ENCODE results near the gene LACRT. TPM values are rescaled to one million over a fixed set of nuclear protein-coding genes. Genes with fewer than 3 reads are reported as not detected.
A peak's percentile ranks its signal among the peaks of the same experiment; 100 is the strongest.
"Not testable (repeated sequence)": the region's sequence is repeated elsewhere in the genome, so short reads cannot be mapped to it uniquely, and the experiment has no call there.

Gene LACRT, protein sequence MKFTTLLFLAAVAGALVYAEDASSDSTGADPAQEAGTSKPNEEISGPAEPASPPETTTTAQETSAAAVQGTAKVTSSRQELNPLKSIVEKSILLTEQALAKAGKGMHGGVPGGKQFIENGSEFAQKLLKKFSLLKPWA
- not detected for polyA plus RNA-seq (ENCODE audit: low read depth in 6 of 6)

- DNase-seq (no peak), ATAC-seq (ENCODE audit: low read depth in 2 of 2) (no peak)
- H3K27me3 Mint-ChIP-seq, result peaks cover 22 to 44% (median 33%) of the 10 kb centered on the region in 3 donors
- H3K4me1 Mint-ChIP-seq, result peaks cover 0 to 1% (median 0%) of the 10 kb centered on the region in 3 donors
- no peak within 1 kb of the TSS for H3K27ac Mint-ChIP-seq
- no peak within 1 kb of the TSS for H3K4me3 Mint-ChIP-seq
- H3K36me3 Mint-ChIP-seq, result no peaks in the 10 kb centered on the region
- H3K9me3 Mint-ChIP-seq, result peaks cover 0 to 5% (median 2%) of the 10 kb centered on the region in 7 donors
These were observed at the start of gene LACRT for GRCh38 chr12:54634795-54635194. Gene LACRT (minus strand): TSS chr12:54634895. CDS start chr12:54634841, 54 bp downstream.

GRCh38 chr12:54683398-54683797, 48.7 kb upstream of the LACRT start:
- peaks cover 0 to 16% of the 10 kb centered on the region in 2 donors for H3K36me3 Mint-ChIP-seq
- peaks cover 71 to 88% (median 80%) of the 10 kb centered on the region in 3 donors for H3K27me3 Mint-ChIP-seq
- H3K27ac Mint-ChIP-seq, result no peak overlapping the region
- no peak for ATAC-seq (ENCODE audit: low read depth in 2 of 2)
- no peaks in the 10 kb centered on the region for H3K4me1 Mint-ChIP-seq
- H3K9me3 Mint-ChIP-seq, result peaks cover 0 to 16% (median 6%) of the 10 kb centered on the region in 7 donors
- DNase-seq, result no peak
- no peak overlapping the region for H3K4me3 Mint-ChIP-seq

DNA sequence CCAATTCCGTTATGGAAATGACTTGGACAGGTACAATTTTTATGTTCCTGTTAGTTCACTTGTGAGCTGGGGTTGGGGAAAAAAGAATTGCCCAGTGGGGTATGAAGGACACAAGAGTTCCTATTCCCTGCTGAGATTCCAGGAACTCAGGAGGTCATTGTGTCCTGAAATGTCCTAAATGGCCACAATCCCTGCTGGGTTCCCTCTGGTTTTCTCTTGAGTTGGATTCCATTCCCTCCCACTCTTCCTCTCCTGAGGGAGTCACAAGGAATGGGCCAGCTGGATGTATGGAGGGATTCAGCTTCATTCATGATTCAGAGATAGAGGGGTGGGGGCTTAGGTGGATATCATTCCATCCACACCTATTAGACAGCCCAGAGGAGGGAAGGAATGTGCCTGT, 48.0 kb upstream of the LACRT start:
- H3K4me3 Mint-ChIP-seq, result no peak overlapping the region
- ATAC-seq (ENCODE audit: low read depth in 2 of 2) (no peak), DNase-seq (no peak)
- no peaks in the 10 kb centered on the region for H3K4me1 Mint-ChIP-seq
- H3K27me3 Mint-ChIP-seq, result peaks cover 72 to 88% (median 81%) of the 10 kb centered on the region in 3 donors
- no peak overlapping the region for H3K27ac Mint-ChIP-seq
- H3K36me3 Mint-ChIP-seq, result peaks cover 0 to 14% of the 10 kb centered on the region in 2 donors
- H3K9me3 Mint-ChIP-seq, result peaks cover 0 to 16% (median 5%) of the 10 kb centered on the region in 7 donors

DNA sequence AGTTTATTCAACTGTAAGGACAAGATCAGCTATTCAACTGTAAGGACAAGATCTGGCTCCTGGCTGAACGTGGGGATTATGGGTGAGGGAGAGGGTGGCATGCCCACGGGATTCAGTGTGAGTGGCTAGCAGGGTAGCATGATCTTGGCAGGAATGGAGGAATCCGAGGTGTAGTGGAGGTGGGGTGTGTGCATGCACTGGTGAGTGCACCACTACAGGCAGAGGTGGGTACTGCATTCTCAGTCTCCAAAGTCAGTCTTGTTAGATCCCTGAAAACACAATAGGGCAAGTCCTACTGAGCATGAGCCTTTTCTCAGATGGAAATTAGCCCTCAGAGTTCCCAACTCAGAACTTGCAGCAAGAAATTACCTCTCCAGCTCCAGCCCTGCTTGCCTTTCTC, 45.7 kb upstream of the LACRT start:
- H3K27me3 Mint-ChIP-seq, result peaks cover 67 to 79% (median 71%) of the 10 kb centered on the region in 3 donors
- H3K36me3 Mint-ChIP-seq, result no peaks in the 10 kb centered on the region
- H3K4me3 Mint-ChIP-seq, result no peak overlapping the region
- no peaks in the 10 kb centered on the region for H3K4me1 Mint-ChIP-seq
- no peak overlapping the region for H3K27ac Mint-ChIP-seq
- ATAC-seq (ENCODE audit: low read depth in 2 of 2), result peak in 1 of 2 donors; percentile 39
- no peak for DNase-seq
- no peaks in the 10 kb centered on the region for H3K9me3 Mint-ChIP-seq

DNA sequence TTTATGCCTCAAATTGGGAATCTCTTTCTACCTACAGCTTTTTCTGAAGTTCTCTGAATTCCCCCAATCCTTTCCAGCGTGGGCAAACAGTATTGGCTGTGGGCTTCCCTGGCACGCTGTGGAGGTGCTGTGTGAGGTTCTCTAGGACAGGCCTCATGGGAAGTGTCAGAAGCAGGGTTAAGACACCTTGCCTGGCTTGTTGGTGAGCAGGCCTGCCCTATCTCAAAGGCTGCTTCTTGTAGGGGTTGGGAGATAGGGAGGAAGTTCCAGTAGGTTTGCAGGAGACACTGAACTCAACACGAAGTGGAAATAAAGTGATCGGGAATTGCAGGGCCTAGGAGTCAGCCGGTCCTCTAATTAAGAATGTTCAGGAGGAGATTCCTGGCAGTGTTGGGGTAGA, 43.4 kb upstream of the LACRT start:
- Mint-ChIP-seq H3K27ac (no peak overlapping the region), H3K27me3 (peaks cover 46 to 57% (median 49%) of the 10 kb centered on the region in 3 donors)

DNA sequence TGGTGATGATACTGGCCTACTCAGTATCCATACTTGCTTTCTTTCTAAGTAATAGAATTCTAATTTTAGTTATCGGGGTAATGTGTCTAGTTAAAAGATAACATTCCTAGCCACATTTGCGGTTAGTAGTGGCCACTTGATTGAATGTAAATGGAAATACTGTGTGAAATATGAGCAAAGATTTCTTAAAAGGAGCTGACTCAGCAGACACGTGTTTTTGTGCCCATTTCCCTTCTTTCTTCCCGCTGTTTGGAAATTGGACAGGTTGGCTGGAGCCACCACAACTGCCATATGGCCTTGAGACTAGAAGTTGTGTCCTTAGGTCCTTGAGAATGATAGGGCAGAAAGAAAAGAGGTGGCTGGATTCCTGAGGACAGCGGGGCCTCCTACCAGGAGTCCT, 33.2 kb upstream of the LACRT start:
- Mint-ChIP-seq H3K9me3 (peaks cover 0 to 4% (median 0%) of the 10 kb centered on the region in 7 donors), H3K27me3 (peaks cover 12 to 24% (median 17%) of the 10 kb centered on the region in 3 donors), H3K4me3 (no peak overlapping the region), H3K27ac (peak overlapping the region in 1 of 6 donors; percentile 2), H3K36me3 (no peaks in the 10 kb centered on the region), H3K4me1 (no peaks in the 10 kb centered on the region)
- ATAC-seq (ENCODE audit: low read depth in 2 of 2) (no peak), DNase-seq (no peak)

More for the DNA sequence above, 43.4 kb upstream of the LACRT start:
- H3K36me3 Mint-ChIP-seq, result no peaks in the 10 kb centered on the region
- H3K4me1 Mint-ChIP-seq, result no peaks in the 10 kb centered on the region
- no peak overlapping the region for H3K4me3 Mint-ChIP-seq
- no peak for DNase-seq
- no peaks in the 10 kb centered on the region for H3K9me3 Mint-ChIP-seq
- no peak for ATAC-seq (ENCODE audit: low read depth in 2 of 2)

DNA sequence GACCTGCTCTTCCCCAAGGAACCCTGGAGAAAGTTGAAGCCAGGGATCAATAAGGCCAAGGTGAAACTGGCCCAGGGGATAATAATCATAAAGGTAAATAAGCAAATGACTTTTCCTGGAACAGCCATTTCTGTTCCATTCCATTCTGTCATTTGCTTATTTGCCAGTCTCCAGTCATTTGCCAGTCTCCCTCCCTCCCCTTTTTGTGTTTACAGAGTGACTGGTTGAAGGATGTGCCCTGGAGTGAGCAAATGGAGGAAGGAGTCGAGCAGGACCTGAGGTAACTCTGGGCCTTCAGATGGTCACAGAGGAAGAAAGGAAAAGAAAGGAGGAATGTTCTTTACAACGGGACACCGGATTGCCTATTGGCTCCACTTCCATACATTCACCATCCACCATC, 31.3 kb upstream of the LACRT start:
- ATAC-seq (ENCODE audit: low read depth in 2 of 2), result no peak
- Mint-ChIP-seq H3K27me3 (peaks cover 12 to 17% (median 15%) of the 10 kb centered on the region in 3 donors), H3K36me3 (no peaks in the 10 kb centered on the region), H3K9me3 (peaks cover 0 to 4% (median 0%) of the 10 kb centered on the region in 7 donors), H3K27ac (no peak overlapping the region), H3K4me1 (no peaks in the 10 kb centered on the region), H3K4me3 (no peak overlapping the region)
- DNase-seq, result no peak

DNA sequence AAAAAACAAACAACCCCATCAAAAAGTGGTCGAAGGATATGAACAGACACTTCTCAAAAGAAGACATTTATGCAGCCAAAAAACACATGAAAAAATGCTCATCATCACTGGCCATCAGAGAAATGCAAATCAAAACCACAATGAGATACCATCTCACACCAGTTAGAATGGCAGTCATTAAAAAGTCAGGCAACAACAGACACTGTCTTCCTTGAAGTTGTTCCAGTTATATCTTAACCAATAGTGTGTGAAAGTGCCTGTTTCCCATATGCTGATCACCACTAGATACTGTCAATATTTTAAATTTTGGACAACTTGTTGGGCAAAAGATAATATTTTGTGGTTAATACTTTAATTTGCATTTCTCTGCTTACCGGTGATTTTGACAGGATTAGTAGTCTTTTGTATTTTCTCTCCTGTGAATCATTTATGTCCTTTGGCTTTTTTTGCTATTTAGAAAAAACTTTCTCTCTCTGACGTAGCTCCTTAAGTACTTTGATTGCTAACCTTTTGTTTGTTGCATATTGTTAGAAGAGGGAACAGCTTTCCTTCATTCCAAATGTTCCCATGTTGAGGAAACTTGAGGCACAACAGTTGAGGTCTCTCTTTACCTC, 30.4 kb upstream of the LACRT start:
- H3K27ac Mint-ChIP-seq; H3K36me3 Mint-ChIP-seq; H3K4me1 Mint-ChIP-seq; H3K4me3 Mint-ChIP-seq; DNase-seq; H3K27me3 Mint-ChIP-seq; H3K9me3 Mint-ChIP-seq; ATAC-seq (ENCODE audit: low read depth in 2 of 2): not testable (repeated sequence)

DNA sequence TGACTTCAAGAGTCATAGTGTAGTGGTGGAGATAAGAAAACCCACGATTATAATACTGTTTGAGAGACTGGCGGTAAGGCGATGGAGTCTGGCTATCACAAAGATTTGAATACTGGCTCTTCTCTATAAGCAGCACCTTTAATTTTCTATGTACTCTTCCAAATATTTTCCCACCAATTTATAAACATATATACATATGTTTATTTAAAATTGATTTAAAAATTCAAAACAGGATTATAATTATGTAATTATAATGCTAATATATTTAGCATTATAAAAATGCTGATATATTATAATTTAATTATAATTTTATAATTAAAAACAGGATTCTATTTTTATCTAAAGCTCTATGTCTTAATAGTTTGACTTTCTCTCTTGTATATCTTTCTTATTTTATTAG, 28.9 kb upstream of the LACRT start:
- peaks cover 0 to 4% (median 0%) of the 10 kb centered on the region in 7 donors for H3K9me3 Mint-ChIP-seq
- no peaks in the 10 kb centered on the region for H3K4me1 Mint-ChIP-seq
- no peak overlapping the region for H3K4me3 Mint-ChIP-seq
- ATAC-seq (ENCODE audit: low read depth in 2 of 2), result no peak
- DNase-seq, result no peak
- H3K36me3 Mint-ChIP-seq, result no peaks in the 10 kb centered on the region
- H3K27me3 Mint-ChIP-seq, result peaks cover 4 to 13% (median 9%) of the 10 kb centered on the region in 3 donors
- no peak overlapping the region for H3K27ac Mint-ChIP-seq

DNA sequence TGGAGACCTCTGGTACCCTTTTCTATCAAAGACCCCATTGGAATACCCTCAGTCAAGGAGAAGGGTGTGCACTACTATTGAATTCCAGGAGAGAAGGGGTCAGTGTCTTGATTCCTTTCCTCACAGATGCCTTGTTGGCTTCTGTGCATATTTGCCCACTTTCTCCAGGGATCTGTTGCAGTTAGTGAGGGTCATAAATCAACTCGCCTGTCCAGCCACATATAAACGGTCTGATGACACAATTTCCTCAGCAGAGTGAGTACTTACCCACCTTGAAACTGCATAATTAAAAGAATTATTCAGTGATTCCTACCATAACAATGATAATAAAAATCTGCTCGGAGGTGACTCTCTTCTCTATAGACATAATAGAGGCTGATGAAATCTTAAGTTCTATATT, 27.3 kb upstream of the LACRT start:
- Mint-ChIP-seq H3K27me3 (peaks cover 12 to 27% (median 17%) of the 10 kb centered on the region in 3 donors), H3K9me3 (peaks cover 0 to 4% (median 0%) of the 10 kb centered on the region in 7 donors), H3K27ac (no peak overlapping the region), H3K4me3 (no peak overlapping the region), H3K36me3 (no peaks in the 10 kb centered on the region), H3K4me1 (no peaks in the 10 kb centered on the region)
- DNase-seq, result no peak
- ATAC-seq (ENCODE audit: low read depth in 2 of 2), result no peak

DNA sequence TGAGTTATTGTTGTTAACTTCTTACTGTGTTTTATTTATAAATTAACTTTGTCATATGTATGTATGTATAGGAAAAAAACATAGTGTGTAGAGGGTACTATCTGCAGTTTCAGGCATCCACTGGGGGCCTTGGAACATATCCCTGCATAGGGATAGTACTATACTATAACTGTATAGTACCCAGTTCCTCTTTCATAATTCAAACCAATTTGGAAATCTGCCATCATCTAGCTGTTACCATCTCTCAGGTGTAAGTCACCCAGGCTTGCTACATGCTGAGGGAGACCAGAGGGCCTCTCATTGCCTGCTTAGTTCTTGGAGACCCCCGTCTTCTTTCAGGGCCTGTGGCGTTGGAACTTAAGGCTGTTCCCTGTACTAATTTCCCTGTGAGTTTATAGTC, 26.4 kb upstream of the LACRT start:
- H3K36me3 Mint-ChIP-seq, result no peaks in the 10 kb centered on the region
- H3K4me1 Mint-ChIP-seq, result no peaks in the 10 kb centered on the region
- no peak overlapping the region for H3K27ac Mint-ChIP-seq

GRCh38 chr12:54660320-54660962, 25.7 kb upstream of the LACRT start:
- no peak overlapping the region for H3K4me3 Mint-ChIP-seq
- H3K36me3 Mint-ChIP-seq, result no peaks in the 10 kb centered on the region
- H3K9me3 Mint-ChIP-seq, result peaks cover 0 to 4% (median 0%) of the 10 kb centered on the region in 7 donors
- no peak for ATAC-seq (ENCODE audit: low read depth in 2 of 2)
- no peak for DNase-seq
- peaks cover 14 to 33% (median 26%) of the 10 kb centered on the region in 3 donors for H3K27me3 Mint-ChIP-seq
- H3K4me1 Mint-ChIP-seq, result no peaks in the 10 kb centered on the region
- no peak overlapping the region for H3K27ac Mint-ChIP-seq

More for the DNA sequence above, 26.4 kb upstream of the LACRT start:
- Mint-ChIP-seq H3K9me3 (peaks cover 0 to 4% (median 0%) of the 10 kb centered on the region in 7 donors), H3K27me3 (peaks cover 17 to 32% (median 24%) of the 10 kb centered on the region in 3 donors), H3K4me3 (no peak overlapping the region)
- DNase-seq (no peak), ATAC-seq (ENCODE audit: low read depth in 2 of 2) (no peak)

- Mint-ChIP-seq H3K4me3 (peak overlapping the region in 1 of 8 donors; percentile 16), H3K27me3 (peaks cover 20 to 36% (median 33%) of the 10 kb centered on the region in 3 donors), H3K4me1 (no peaks in the 10 kb centered on the region), H3K9me3 (no peaks in the 10 kb centered on the region), H3K27ac (peak overlapping the region in 1 of 6 donors; percentile 58), H3K36me3 (no peaks in the 10 kb centered on the region)
- ATAC-seq (ENCODE audit: low read depth in 2 of 2) (peak in 1 of 2 donors; percentile 45), DNase-seq (peak; percentile 8)
These were observed 23.9 kb upstream of the LACRT start for GRCh38 chr12:54658306-54659264.

All from naive B cell (primary cell).